ENCODE measurements around the gene NSL1.
A peak's percentile ranks its signal among the peaks of the same experiment; 100 is the strongest.
"Not testable (repeated sequence)": the region's sequence is repeated elsewhere in the genome, so short reads cannot be mapped to it uniquely, and the experiment has no call there.

The NSL1 gene

GRCh38 chr1:212782422-212783154 is 9.0 kb downstream of the NSL1 start:
- DNase-seq: peak; percentile 72

- no peak for DNase-seq
Measured at GRCh38 chr1:212781225-212781624, 10.4 kb downstream of the NSL1 start.

- no peak for DNase-seq
Measured at GRCh38 chr1:212780759-212781158, 10.8 kb downstream of the NSL1 start.

- DNase-seq: not testable (repeated sequence)
Measured at GRCh38 chr1:212779086-212779485, 12.5 kb downstream of the NSL1 start.

- DNase-seq: no peak
Measured at GRCh38 chr1:212777151-212777550, 14.4 kb downstream of the NSL1 start.

GRCh38 chr1:212775241-212775640 is 16.3 kb downstream of the NSL1 start:
- no peak for DNase-seq

GRCh38 chr1:212774584-212774983 is 17.0 kb downstream of the NSL1 start:
- DNase-seq: no peak

GRCh38 chr1:212773011-212773410 is 18.6 kb downstream of the NSL1 start:
- no peak for DNase-seq

GRCh38 chr1:212771341-212771740 is 20.2 kb downstream of the NSL1 start:
- DNase-seq: no peak

- DNase-seq: no peak
Measured at GRCh38 chr1:212769459-212770167, 22.0 kb downstream of the NSL1 start.

GRCh38 chr1:212766825-212767224 is 24.8 kb downstream of the NSL1 start:
- DNase-seq: not testable (repeated sequence)

- DNase-seq: peak; percentile 33
Measured at GRCh38 chr1:212764718-212765281, 26.8 kb downstream of the NSL1 start.

- DNase-seq: no peak
Measured at GRCh38 chr1:212762839-212763238, 28.7 kb downstream of the NSL1 start.

- DNase-seq: no peak
Measured at GRCh38 chr1:212762234-212762633, 29.3 kb downstream of the NSL1 start.

- no peak for DNase-seq
Measured at GRCh38 chr1:212760126-212760823, 31.3 kb downstream of the NSL1 start.

- DNase-seq: no peak
Measured at GRCh38 chr1:212759683-212760082, 31.9 kb downstream of the NSL1 start.

- DNase-seq: no peak
Measured at GRCh38 chr1:212754680-212755079, 36.9 kb downstream of the NSL1 start.

GRCh38 chr1:212754193-212754592 is 37.4 kb downstream of the NSL1 start:
- no peak for DNase-seq

- DNase-seq: no peak
Measured at GRCh38 chr1:212753749-212754148, 37.8 kb downstream of the NSL1 start.

- DNase-seq: no peak
Measured at GRCh38 chr1:212752934-212753497, 38.6 kb downstream of the NSL1 start.

- no peak for DNase-seq
Measured at GRCh38 chr1:212752252-212752933, 39.2 kb downstream of the NSL1 start.

GRCh38 chr1:212749821-212750535 is 41.6 kb downstream of the NSL1 start:
- DNase-seq: peak; percentile 63
